ENCODE results near the gene CDC42SE2. TPM values are rescaled to one million over a fixed set of nuclear protein-coding genes. Genes with fewer than 3 reads are reported as not detected.
"Not testable (repeated sequence)": the region's sequence is repeated elsewhere in the genome, so short reads cannot be mapped to it uniquely, and the experiment has no call there.

The CDC42SE2 gene
- polyA plus RNA-seq, 1 donor from 2014 or later: 48.2 TPM

GRCh38 chr5:131276072-131276471 is 12.2 kb downstream of the CDC42SE2 start:
- Histone ChIP-seq H3K4me3 (ENCODE audit: low read length) (no peak overlapping the region), H3K4me2 (ENCODE audit: low read length) (no peak overlapping the region), H4K20me1 (ENCODE audit: insufficient read depth) (no peaks in the 10 kb centered on the region), H3K36me3 (ENCODE audit: insufficient read depth, low read length) (no peaks in the 10 kb centered on the region), H3K79me2 (replicated peaks; ENCODE audit: insufficient read depth, low read length) (peaks cover 71% of the 10 kb centered on the region), H3F3A (ENCODE audit: insufficient read depth, low read length, poor library complexity, severe bottlenecking) (no peaks in the 10 kb centered on the region), H3K9ac (ENCODE audit: low read length) (no peak overlapping the region), H2AFZ (ENCODE audit: low read depth, low read length) (no peak overlapping the region), H3K27ac (ENCODE audit: low read length) (no peak overlapping the region), H3K27me3 (ENCODE audit: insufficient read depth, low read depth, low read length) (no peaks in the 10 kb centered on the region), H3K9me3 (ENCODE audit: low read length) (no peaks in the 10 kb centered on the region), H3K9me2 (ENCODE audit: insufficient read depth, low read length) (no peaks in the 10 kb centered on the region)
- no peak for TF ChIP-seq TAF1 (IDR thresholded peaks at IDR 0.05; ENCODE audit: low read depth)
- no peak for TF ChIP-seq RAD21 (conservative IDR thresholded peaks at IDR 0.05)
- TF ChIP-seq, protein P1, sequence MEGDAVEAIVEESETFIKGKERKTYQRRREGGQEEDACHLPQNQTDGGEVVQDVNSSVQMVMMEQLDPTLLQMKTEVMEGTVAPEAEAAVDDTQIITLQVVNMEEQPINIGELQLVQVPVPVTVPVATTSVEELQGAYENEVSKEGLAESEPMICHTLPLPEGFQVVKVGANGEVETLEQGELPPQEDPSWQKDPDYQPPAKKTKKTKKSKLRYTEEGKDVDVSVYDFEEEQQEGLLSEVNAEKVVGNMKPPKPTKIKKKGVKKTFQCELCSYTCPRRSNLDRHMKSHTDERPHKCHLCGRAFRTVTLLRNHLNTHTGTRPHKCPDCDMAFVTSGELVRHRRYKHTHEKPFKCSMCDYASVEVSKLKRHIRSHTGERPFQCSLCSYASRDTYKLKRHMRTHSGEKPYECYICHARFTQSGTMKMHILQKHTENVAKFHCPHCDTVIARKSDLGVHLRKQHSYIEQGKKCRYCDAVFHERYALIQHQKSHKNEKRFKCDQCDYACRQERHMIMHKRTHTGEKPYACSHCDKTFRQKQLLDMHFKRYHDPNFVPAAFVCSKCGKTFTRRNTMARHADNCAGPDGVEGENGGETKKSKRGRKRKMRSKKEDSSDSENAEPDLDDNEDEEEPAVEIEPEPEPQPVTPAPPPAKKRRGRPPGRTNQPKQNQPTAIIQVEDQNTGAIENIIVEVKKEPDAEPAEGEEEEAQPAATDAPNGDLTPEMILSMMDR (IDR thresholded peaks at IDR 0.05; ENCODE audit: poor library complexity, severe bottlenecking): no peak
- TF ChIP-seq MXI1 (conservative IDR thresholded peaks at IDR 0.05; ENCODE audit: poor library complexity, severe bottlenecking): no peak
- no peak for TF ChIP-seq REST (IDR thresholded peaks at IDR 0.05; ENCODE audit: borderline replicate concordance)

- H3F3A ChIP-seq (ENCODE audit: insufficient read depth, low read length, poor library complexity, severe bottlenecking): no peaks in the 10 kb centered on the region
- H3K27me3 ChIP-seq (ENCODE audit: insufficient read depth, low read depth, low read length): no peaks in the 10 kb centered on the region
- H2AFZ ChIP-seq (ENCODE audit: low read depth, low read length): no peak overlapping the region
- H3K4me3 ChIP-seq (ENCODE audit: low read length): no peak overlapping the region
- no peaks in the 10 kb centered on the region for H3K9me3 ChIP-seq (ENCODE audit: low read length)
- H3K9me2 ChIP-seq (ENCODE audit: insufficient read depth, low read length): no peaks in the 10 kb centered on the region
- no peaks in the 10 kb centered on the region for H3K36me3 ChIP-seq (ENCODE audit: insufficient read depth, low read length)
- H3K79me2 ChIP-seq (replicated peaks; ENCODE audit: insufficient read depth, low read length): peaks cover 63% of the 10 kb centered on the region
- no peak overlapping the region for H3K27ac ChIP-seq (ENCODE audit: low read length)
- H3K4me2 ChIP-seq (ENCODE audit: low read length): no peak overlapping the region
- TF ChIP-seq SMC3 (conservative IDR thresholded peaks at IDR 0.05; ENCODE audit: poor library complexity) (no peak), EZH2 (IDR thresholded peaks at IDR 0.05; ENCODE audit: borderline replicate concordance, insufficient read depth, low read length, poor library complexity, severe bottlenecking) (no peak)
- H4K20me1 ChIP-seq (ENCODE audit: insufficient read depth): no peaks in the 10 kb centered on the region
- no peak overlapping the region for H3K9ac ChIP-seq (ENCODE audit: low read length)
Observed at GRCh38 chr5:131277447-131277846, 13.6 kb downstream of the CDC42SE2 start.

DNA sequence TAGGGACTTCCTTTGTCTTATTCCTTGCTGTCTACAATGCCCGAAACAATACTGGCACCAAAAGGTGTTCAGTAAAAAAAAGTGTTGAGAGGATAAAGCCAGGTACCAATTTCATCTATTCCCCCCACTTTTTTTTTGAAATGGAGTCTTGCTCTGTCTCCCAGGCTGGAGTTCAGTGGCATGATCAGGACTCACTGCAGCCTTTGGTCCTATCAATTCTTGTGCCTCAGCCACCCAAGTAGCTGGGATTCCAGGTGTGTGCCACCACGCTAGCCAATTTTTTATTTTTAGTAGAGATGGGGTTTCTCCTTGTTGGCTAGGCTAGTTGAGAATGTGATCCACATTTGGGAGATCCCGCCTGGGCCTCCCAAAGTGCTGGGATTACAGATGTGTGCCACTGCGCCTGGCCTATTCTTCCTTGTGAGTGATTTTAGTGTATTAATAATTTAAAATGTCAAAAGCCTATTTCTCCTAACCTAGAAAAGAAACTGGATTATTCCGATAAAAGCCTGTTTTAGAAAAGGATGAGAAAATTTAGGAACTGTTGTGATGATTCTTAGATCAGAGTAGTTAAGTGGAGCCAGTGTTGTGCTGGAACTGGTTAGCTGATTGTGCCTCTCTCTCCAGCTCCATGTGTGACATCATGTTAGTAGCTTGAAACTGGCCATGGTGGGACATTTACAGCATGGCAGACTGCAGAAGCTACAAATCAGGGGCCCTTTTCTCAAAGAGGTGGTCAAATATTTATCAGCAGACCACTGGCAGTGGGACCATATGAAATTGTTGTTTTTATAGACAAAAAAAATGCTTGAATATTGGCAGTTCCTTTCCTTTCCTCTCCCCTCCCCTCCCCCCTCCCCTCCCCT is 14.3 kb downstream of the CDC42SE2 start:
- Histone ChIP-seq H3K36me3 (ENCODE audit: insufficient read depth, low read length) (no peaks in the 10 kb centered on the region), H3K4me3 (ENCODE audit: low read length) (no peak overlapping the region), H3K9ac (ENCODE audit: low read length) (no peak overlapping the region), H3K27ac (ENCODE audit: low read length) (no peak overlapping the region), H3K27me3 (ENCODE audit: insufficient read depth, low read depth, low read length) (no peaks in the 10 kb centered on the region), H3F3A (ENCODE audit: insufficient read depth, low read length, poor library complexity, severe bottlenecking) (no peaks in the 10 kb centered on the region), H3K4me2 (ENCODE audit: low read length) (no peak overlapping the region), H3K79me2 (replicated peaks; ENCODE audit: insufficient read depth, low read length) (peaks cover 59% of the 10 kb centered on the region), H2AFZ (ENCODE audit: low read depth, low read length) (no peak overlapping the region), H3K9me2 (ENCODE audit: insufficient read depth, low read length) (no peaks in the 10 kb centered on the region), H3K9me3 (ENCODE audit: low read length) (no peaks in the 10 kb centered on the region), H4K20me1 (ENCODE audit: insufficient read depth) (no peaks in the 10 kb centered on the region)
- TF ChIP-seq POLR2AphosphoS5 (IDR thresholded peaks at IDR 0.05) (no peak), EP300 (conservative IDR thresholded peaks at IDR 0.05; ENCODE audit: poor library complexity, severe bottlenecking) (no peak), TAF1 (IDR thresholded peaks at IDR 0.05; ENCODE audit: low read depth) (no peak), EZH2 (IDR thresholded peaks at IDR 0.05; ENCODE audit: borderline replicate concordance, insufficient read depth, low read length, poor library complexity, severe bottlenecking) (no peak)

GRCh38 chr5:131278741-131279124 is 14.9 kb downstream of the CDC42SE2 start:
- H3K27me3 ChIP-seq (ENCODE audit: insufficient read depth, low read depth, low read length); H3K27ac ChIP-seq (ENCODE audit: low read length); H3K36me3 ChIP-seq (ENCODE audit: insufficient read depth, low read length); H3F3A ChIP-seq (ENCODE audit: insufficient read depth, low read length, poor library complexity, severe bottlenecking); H4K20me1 ChIP-seq (ENCODE audit: insufficient read depth); H3K4me3 ChIP-seq (ENCODE audit: low read length); H3K4me2 ChIP-seq (ENCODE audit: low read length); H3K9me2 ChIP-seq (ENCODE audit: insufficient read depth, low read length); H3K9ac ChIP-seq (ENCODE audit: low read length); H2AFZ ChIP-seq (ENCODE audit: low read depth, low read length); H3K9me3 ChIP-seq (ENCODE audit: low read length): not testable (repeated sequence)
- H3K79me2 ChIP-seq (replicated peaks; ENCODE audit: insufficient read depth, low read length): peaks cover 61% of the 10 kb centered on the region

Data from neural cell (in vitro differentiated cells).